KOPT-K1 (cell line): ENCODE data around the gene SLC13A3.

ENCODE experiments used
- H3K27ac ChIP-seq: fragments of 200-600 bp; sonication (generic); 2 replicates; pipeline ENCODE4 v1.5.1; 2016; ENCODE audit warnings: antibody characterized with exemption, mild to moderate bottlenecking, low read depth, low read length; ENCODE audit not compliant: poor library complexity, severe bottlenecking
- H3K36me3 ChIP-seq: fragments of 200-600 bp; sonication (generic); 2 replicates; pipeline ENCODE4 v1.5.1; 2017; ENCODE audit warnings: antibody characterized with exemption, mild to moderate bottlenecking, low read length, moderate library complexity; ENCODE audit not compliant: insufficient read depth
- H3K9me3 ChIP-seq: fragments of 200-600 bp; sonication (generic); 2 replicates; pipeline ENCODE4 v1.5.1; 2017; ENCODE audit warnings: antibody characterized with exemption, low read length, mild to moderate bottlenecking; ENCODE audit not compliant: insufficient read depth, poor library complexity, severe bottlenecking

Gene SLC13A3

DNA sequence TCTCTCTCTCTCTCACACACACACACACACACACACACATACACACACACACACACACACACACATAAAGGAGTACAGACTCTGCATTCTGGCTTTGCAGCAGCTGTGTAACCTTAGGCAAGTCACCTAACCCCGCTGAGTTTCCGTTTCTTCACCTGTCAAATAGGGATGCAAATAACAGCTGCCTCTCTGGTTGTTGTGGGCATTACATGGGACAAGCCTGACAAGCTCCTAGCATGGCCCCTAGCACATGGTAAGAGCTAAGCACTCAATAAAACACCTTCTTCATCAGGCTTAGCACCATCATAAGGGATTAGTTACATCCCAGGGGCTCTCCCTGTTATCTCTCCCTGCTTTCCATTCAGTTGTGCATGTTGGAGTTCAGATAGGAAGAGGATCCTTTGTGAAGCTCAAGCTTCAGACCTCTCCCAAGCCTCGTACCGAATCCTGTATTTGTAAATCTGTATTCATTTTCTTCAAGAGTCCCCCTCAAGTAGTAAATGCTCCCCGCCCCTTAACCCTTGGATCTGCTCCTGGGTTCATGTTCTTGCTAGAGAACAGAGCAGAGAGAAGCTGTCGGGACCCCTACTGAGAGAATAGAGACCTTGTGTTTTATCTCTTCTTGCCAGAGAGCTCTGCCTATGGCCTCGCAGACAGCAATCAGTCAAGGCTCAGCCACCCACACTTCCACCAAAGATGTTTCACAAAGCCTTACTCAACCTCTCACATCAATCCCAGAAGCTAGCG lies 2.2 kb downstream of the SLC13A3 start:
- Histone ChIP-seq H3K27ac (no peak overlapping the region), H3K9me3 (no peaks in the 10 kb centered on the region), H3K36me3 (no peaks in the 10 kb centered on the region)

DNA sequence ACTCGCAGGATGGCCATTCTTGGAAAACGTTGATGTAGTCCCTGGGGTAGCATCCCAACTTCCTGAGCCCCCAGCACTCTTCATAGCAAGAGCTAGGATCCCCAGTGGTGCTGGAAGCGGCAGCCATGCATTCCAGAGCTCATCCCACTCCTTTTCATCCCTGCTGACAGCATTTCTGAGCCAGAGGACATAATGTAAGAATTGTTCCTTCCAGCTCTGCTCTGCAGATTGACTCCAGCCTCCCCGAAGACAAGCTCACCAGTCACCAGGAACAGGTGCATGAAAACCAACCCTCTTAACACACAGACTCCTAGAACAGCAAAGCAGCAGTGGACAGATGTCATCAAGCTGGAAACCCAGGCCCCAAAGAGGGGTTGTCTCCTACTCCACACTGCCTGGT lies 3.8 kb downstream of the SLC13A3 start:
- no peaks in the 10 kb centered on the region for H3K36me3 ChIP-seq
- no peak overlapping the region for H3K27ac ChIP-seq
- H3K9me3 ChIP-seq: no peaks in the 10 kb centered on the region

DNA sequence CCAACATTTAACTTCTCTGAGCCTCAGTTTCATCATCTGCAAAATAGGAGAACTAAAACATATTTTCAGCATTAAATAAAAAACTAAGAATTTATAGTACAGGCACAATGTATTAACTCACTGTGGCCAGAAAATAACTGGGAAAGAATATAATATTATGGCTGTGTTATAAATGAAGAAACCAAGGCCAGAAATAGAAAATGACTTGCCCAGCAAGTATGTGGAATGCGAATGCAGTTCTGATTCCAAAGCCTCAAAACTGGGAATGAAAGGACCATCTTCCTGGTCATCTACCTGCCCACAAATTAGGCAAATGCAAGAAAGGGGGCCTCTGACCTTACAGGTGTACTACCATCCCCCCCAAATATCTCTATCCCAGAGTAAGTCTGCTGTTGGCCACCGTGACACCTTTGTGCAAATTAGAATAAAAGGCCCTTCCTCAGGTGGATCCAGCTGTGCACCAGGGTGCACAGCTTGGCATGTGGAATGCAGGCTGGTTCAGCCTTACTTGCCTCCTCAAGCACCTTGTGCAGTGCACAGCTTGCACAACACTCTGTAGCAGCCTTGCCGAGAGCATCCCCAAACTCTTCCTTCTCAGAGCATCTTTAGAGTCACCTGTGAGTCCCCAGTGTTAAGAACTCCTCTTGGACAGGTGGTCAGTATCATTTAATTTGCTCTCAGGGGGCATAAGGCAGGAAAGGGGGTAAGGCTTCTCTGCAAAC lies 4.4 kb downstream of the SLC13A3 start:
- H3K36me3 ChIP-seq: no peaks in the 10 kb centered on the region
- no peaks in the 10 kb centered on the region for H3K9me3 ChIP-seq
- H3K27ac ChIP-seq: no peak overlapping the region

DNA sequence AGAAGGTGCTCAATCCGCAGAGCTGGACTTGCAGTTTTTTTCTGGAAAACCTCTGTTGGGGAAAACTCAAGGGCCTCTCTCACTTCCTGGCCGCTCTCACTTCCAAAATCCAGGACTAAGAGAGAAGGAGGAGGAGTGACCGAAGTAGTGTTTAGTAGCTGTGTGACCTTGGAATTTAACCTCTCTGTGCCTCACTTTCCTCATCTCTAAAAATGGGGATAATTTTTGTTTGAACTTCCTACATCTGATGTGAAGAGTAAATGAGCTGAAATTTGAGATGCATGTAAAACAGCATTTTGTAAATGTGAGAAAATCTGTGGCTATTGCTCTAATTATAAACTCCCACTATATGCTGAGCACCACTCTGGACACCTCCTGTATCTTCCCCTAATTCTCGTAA lies 5.1 kb downstream of the SLC13A3 start:
- Histone ChIP-seq H3K27ac (no peak overlapping the region), H3K9me3 (no peaks in the 10 kb centered on the region), H3K36me3 (no peaks in the 10 kb centered on the region)

DNA sequence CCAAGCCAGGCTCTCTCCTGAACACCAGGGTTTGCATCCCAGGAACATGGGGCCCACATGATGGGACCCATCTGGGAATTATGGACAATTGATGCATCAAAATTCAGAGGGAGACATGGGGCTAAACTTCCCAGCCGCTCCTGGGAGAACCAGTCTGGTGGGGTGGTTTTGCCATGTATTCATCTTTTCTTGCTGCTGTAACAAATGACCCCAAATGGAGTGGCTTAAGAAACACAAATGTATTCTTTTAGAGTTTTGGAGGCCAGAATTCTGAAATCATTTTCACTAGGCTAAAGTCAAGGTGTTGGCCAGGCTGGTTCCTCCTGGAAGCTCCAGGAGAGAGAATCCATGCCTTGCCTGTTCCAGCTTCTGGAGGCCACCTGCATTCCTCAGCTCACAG lies 6.5 kb downstream of the SLC13A3 start:
- no peaks in the 10 kb centered on the region for H3K36me3 ChIP-seq
- no peak overlapping the region for H3K27ac ChIP-seq
- H3K9me3 ChIP-seq: no peaks in the 10 kb centered on the region

DNA sequence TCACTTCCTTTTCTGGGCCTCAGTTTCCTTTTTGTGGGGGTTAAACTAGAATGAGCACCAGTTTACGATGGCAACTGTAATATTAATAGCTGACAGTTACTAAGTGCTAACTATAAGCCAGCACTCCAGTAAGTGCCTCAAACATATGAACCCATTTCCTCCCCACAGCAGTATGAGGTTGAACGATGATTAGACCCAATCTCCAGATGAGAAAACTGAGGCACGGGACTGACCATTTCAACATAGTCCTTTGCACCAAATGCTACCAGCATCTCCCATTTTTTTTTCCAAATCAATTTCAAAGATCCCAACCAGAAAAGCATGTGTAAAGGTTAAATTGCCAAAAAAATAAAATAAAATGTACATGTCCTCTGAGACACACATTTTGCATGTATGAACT lies 7.1 kb downstream of the SLC13A3 start:
- H3K36me3 ChIP-seq: no peaks in the 10 kb centered on the region
- H3K9me3 ChIP-seq: no peaks in the 10 kb centered on the region
- H3K27ac ChIP-seq: no peak overlapping the region

DNA sequence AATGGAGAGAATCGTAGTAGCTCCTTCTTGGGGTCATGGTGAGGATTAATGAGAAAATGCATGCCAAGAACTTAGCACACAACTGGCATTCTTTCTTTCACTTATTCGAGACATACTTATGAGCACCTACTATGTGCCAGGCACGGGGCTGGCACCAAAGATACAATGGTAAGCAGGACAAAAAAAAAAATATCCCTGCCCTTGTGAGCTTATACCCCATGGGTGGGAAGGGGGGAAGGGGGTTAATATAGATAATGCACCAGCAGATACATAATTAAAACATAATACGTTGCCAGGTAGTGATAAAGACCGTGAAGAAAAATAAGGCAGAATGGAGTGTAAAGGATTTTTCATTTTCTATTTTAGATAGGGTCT lies 8.3 kb downstream of the SLC13A3 start:
- no peak overlapping the region for H3K27ac ChIP-seq
- no peaks in the 10 kb centered on the region for H3K9me3 ChIP-seq
- H3K36me3 ChIP-seq: no peaks in the 10 kb centered on the region

DNA sequence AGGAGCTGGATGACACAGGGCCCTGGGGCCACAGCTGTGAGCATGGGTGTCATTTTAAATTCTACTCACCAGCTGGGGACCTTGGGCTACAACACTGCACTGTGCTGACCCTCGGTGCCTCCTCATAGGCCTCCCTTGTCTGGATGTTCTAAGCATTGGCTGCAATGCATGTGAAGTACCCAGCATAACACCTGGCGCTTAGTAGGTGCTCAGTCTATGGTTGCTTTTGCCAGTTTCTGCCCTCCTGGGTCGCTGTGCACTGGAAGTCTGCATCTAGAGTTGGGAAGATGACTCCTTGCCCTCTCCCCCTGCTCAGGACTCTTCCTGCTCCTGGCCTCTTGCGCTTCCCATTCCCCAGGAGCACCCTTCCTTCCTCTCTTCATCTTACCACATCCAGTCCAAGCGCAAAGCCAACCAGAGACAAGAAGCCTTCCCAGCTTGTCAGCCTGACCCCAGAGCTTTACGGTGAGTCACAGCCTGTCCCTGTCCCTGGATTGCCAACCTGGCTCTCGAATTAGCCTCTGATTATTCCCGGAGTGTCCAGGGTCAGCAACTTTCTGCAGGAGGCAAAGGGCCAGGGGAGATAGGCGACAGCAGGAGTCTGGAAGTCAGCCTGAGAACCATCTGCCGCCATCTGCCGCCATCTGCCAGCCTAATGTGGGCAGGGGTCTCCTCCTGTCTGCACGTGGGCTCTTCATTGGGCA lies 8.8 kb downstream of the SLC13A3 start:
- no peaks in the 10 kb centered on the region for H3K9me3 ChIP-seq
- H3K27ac ChIP-seq: no peak overlapping the region

DNA sequence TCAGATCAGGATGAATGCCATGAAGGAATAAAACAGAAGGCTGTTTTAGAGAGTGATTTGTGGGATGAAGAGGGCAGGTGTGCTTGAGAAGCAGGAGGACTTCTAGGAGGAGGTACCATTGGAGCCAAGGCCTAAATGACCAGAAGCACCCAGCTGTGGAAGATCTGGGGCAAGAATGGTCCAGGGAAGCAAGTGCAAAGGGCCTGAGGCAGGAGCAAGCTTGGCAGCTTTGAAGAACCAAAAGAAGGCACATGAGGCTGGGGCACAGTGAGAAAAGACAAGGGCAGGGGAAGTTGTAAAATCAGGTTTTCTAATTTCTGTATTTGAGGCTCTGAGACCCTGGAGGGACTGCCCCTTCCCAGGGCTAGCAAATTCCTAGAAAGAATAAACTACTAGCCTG lies 9.8 kb downstream of the SLC13A3 start:
- no peaks in the 10 kb centered on the region for H3K9me3 ChIP-seq
- H3K36me3 ChIP-seq: no peaks in the 10 kb centered on the region
- no peak overlapping the region for H3K27ac ChIP-seq

More for the DNA sequence above, 8.8 kb downstream of the SLC13A3 start:
- no peaks in the 10 kb centered on the region for H3K36me3 ChIP-seq

DNA sequence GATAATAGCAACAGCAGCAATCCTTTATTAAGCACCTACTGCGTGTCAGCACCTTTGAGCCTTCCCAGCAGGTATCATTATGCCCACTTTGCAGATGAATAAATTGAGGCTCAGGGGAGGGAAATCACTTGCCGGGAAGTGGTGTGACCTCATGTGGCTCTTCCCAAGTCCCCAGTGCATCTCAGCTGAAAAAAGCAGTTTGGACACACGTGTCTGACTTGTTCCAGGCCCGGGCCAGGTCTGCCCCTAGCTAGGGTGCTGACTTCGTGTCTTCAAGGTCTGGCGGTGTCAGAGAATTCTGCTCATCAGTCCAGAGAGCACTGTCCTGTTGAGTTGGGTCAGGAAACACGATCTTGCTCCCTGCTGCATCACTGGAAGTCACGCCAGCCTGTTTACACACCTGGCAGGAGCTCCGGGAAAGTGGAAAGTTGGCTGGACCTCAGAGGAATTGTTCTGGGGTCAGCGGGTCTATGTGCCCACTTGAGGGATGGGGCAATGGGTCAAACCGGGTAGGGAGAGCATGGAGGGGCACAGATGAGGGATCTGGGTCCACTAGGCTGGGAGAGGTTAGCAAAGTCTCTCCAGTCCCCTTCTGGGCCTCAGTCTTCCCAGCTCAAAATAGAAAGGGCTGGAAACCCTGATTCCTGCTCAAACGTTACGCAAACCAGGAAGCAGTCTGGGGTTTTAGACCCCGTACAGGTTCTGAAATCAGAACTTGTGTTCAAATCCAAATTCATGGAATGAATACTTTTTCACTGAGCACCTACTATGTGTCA lies 10.5 kb downstream of the SLC13A3 start:
- H3K27ac ChIP-seq: no peak overlapping the region
- no peaks in the 10 kb centered on the region for H3K36me3 ChIP-seq
- no peaks in the 10 kb centered on the region for H3K9me3 ChIP-seq

DNA sequence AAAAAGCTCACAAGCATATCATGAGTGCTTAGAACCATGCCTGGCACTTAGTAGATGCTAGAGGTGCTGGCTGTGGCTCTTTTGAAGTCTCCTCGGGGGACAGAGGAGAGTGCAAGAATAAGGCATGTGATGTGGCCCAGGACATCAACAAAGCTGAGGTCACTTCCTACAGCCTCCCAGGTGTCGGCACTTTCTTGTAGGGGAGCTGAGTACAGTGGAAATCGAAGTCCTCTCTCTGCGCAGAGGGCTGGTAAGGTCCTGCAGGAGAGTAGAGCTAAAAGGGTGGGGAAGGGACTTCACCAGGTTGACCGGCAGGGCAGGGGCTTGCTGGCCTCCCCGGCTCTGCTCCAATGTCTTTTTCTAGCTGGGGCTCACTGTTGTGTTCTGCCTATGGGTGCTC lies 11.2 kb downstream of the SLC13A3 start:
- Histone ChIP-seq H3K9me3 (no peaks in the 10 kb centered on the region), H3K36me3 (no peaks in the 10 kb centered on the region), H3K27ac (no peak overlapping the region)

DNA sequence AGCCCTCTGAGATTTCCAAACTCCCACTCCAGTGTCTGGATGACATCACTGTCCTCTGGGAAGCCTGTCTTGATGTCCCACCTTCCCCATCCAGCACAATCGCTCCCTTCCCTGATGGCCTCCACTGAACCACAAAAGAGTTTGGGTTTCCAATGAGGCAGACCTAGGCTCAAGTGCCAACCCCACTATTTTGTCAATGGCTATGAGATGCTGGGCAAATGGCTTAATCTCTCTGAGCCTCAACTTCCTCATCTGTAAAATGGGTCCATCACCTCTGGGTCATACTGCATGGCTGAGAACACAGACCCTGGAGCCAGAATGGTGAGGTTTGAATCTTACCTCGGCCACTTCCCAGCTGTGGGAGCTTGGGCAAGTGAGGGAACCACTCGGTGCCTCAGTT lies 11.7 kb downstream of the SLC13A3 start:
- no peak overlapping the region for H3K27ac ChIP-seq

DNA sequence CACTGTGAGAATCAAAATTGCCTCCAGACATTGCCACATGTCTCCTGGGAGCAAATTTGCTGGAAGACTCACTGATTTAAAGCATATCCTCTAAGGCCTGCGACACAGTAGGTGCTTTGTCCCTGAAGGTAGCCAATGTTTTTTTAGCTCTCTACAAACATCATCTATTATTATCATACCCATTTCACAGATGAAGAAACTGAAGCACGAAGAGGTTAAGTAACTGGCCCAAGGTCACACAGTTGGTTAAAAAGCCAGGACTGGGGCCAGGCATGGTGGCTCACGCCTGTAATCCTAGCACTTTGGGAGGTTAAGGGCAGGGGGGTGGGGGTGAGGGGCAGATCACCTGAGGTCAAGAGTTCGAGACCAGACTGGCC lies 12.4 kb downstream of the SLC13A3 start:
- H3K27ac ChIP-seq: no peak overlapping the region
- H3K36me3 ChIP-seq: no peaks in the 10 kb centered on the region

More for the DNA sequence above, 11.7 kb downstream of the SLC13A3 start:
- Histone ChIP-seq H3K9me3 (no peaks in the 10 kb centered on the region), H3K36me3 (no peaks in the 10 kb centered on the region)

DNA sequence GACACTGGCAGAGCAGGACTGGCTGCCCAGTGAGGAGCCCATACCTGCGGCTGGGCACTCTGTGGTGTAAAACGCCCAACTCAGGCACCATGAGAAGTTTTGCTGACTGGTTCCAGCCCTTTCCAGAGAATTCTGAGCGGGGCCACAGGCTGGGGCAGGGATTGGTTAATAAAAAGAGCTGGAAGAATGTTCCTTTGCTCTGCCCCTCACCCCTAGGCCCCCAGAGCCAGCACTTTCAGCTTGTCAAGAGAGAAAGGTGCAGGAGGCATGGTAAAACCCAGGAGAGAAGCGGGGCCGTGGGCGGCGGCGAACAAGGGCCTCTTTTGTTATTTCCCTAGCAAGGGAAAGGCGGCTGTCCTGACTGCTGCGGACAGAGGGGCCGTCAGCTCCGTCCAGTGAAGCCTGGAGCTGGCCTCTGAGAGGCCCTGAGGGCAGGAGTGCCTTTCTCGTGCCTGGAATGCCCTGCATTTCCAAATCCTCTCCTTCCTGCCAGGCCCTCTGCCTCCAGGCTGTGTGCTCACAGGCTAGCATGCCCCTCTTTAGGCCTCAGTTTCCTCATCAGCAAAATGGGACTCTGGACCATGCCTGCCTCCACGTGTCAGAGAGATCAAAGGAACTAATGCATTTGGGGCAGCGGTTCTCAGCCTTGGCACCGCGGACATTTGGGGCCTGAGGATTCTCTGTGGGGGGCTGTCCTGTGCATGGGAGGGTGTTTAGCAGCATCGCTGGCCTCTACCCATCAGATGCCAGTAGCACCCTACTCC lies 12.9 kb downstream of the SLC13A3 start:
- Histone ChIP-seq H3K36me3 (no peaks in the 10 kb centered on the region), H3K9me3 (no peaks in the 10 kb centered on the region), H3K27ac (no peak overlapping the region)

More for the DNA sequence above, 12.4 kb downstream of the SLC13A3 start:
- no peaks in the 10 kb centered on the region for H3K9me3 ChIP-seq
